Gastrocnemius medialis (tissue), 4 donors: Measurements from ENCODE around the gene TTLL9.

ENCODE experiments used
- POLR2A ChIP-seq, 2 donors: fragments of 450-650 bp; IDR thresholded peaks; one replicate each; pipeline ENCODE4 v1.6.1; 2017; ENCODE audit warnings: antibody characterized with exemption in 2 of 2, mild to moderate bottlenecking in 2 of 2, moderate library complexity in 2 of 2
- TF ChIP-seq, protein P1 (sequence below), 5 experiments: fragments of 450-650 bp in 3 of 5; fragments of 200-600 bp in 2 of 5; sonication (generic) in 2 of 5; IDR thresholded peaks in 4 of 5; conservative IDR thresholded peaks in 1 of 5; 1 replicate in 4 of 5; 2 replicates in 1 of 5; pipeline ENCODE4 v1.5.1; 2016 to 2019; ENCODE audit warnings: antibody characterized with exemption in 5 of 5, mild to moderate bottlenecking in 3 of 5, moderate library complexity in 3 of 5

DNA sequence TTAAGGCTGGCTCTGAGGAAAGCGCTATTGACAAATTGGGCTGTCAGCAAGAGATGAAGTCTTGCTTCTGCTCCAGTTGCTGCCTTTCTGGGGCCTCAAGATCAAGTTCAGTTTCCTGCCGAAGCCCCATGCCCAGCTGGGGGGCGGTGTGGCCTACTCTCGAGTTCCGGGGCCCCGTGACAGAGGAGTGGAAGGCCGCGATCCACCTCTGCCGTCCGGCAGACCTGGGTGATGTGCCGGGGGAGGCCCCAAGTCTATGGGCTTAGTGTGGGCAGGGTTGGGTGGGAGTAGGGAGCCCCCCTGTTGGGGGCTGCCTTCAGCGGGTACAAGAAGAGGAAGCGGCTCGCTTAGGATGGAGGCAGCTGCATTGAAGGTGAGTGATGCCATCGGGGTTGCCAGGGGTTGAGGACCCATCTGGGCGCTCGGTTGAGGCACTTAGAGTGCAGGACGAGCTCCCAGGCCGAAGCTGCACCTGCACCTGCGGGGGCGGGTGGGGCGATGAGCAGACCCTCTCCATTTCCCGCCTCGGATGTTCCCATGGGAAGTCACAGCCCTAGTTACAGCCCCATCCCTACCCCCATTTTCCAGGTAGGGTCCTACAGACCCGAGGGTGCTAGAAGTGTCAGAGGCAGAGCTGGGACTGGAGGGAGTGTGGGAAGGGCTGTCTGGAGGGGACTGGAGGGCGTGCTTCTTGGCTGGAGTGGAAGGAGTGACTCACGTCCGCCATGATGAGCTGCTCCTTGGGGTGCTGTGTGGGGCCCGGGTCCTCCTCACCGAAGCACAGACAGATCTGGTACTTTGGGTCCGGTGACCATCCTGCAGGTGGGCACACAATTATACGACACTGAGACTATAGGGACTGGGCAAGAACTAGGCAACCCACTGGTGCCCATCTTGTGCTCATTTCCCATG lies 22.1 kb upstream of the TTLL9 start:
- no peak for TF ChIP-seq POLR2A (IDR thresholded peaks at IDR 0.05)
- TF ChIP-seq, protein P1, sequence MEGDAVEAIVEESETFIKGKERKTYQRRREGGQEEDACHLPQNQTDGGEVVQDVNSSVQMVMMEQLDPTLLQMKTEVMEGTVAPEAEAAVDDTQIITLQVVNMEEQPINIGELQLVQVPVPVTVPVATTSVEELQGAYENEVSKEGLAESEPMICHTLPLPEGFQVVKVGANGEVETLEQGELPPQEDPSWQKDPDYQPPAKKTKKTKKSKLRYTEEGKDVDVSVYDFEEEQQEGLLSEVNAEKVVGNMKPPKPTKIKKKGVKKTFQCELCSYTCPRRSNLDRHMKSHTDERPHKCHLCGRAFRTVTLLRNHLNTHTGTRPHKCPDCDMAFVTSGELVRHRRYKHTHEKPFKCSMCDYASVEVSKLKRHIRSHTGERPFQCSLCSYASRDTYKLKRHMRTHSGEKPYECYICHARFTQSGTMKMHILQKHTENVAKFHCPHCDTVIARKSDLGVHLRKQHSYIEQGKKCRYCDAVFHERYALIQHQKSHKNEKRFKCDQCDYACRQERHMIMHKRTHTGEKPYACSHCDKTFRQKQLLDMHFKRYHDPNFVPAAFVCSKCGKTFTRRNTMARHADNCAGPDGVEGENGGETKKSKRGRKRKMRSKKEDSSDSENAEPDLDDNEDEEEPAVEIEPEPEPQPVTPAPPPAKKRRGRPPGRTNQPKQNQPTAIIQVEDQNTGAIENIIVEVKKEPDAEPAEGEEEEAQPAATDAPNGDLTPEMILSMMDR (IDR thresholded peaks at IDR 0.05 in 4 of 5, conservative IDR thresholded peaks at IDR 0.05 in 1 of 5): no peak
